Osteoblast (primary cell): ENCODE results near the gene GYG2. TPM values are rescaled to one million over a fixed set of nuclear protein-coding genes. Genes with fewer than 3 reads are reported as not detected.
A peak's percentile ranks its signal among the peaks of the same experiment; 100 is the strongest.
"Not testable (repeated sequence)": the region's sequence is repeated elsewhere in the genome, so short reads cannot be mapped to it uniquely, and the experiment has no call there.

ENCODE experiments used
- DNase-seq: peaks from one replicate; pipeline ENCODE4 v3.0.0; 2011; ENCODE audit warnings: low spot score, mixed read lengths; ENCODE audit not compliant: insufficient read length; ENCODE audit errors: missing footprints
- H2AFZ ChIP-seq: 2 replicates; pipeline ENCODE4 v1.6.0; 2011; ENCODE audit warnings: mild to moderate bottlenecking, low read length
- H3K27ac ChIP-seq: 2 replicates; pipeline ENCODE4 v1.5.1; 2011; ENCODE audit warnings: mild to moderate bottlenecking, low read depth, low read length, moderate library complexity
- H3K27me3 ChIP-seq: 2 replicates; pipeline ENCODE4 v1.6.0; 2012; ENCODE audit warnings: mild to moderate bottlenecking, control low read depth, inconsistent platforms, low read length, moderate library complexity; ENCODE audit not compliant: insufficient read depth
- H3K36me3 ChIP-seq: 2 replicates; pipeline ENCODE4 v1.5.1; 2011; ENCODE audit warnings: mild to moderate bottlenecking, low read length, control low read depth, moderate library complexity; ENCODE audit not compliant: insufficient read depth
- H3K4me1 ChIP-seq: 2 replicates; pipeline ENCODE4 v1.5.1; 2011; ENCODE audit warnings: mild to moderate bottlenecking, low read length, control low read depth, moderate library complexity; ENCODE audit not compliant: insufficient read depth
- H3K4me2 ChIP-seq: 2 replicates; pipeline ENCODE4 v1.6.0; 2011; ENCODE audit warnings: mild to moderate bottlenecking, low read length; ENCODE audit not compliant: insufficient read depth
- H3K4me3 ChIP-seq: fragments of 200-600 bp; sonication (generic); 3 replicates; pipeline ENCODE4 v1.5.1; 2012; ENCODE audit warnings: mild to moderate bottlenecking, low read length, inconsistent platforms; ENCODE audit not compliant: insufficient read depth
- H3K79me2 ChIP-seq: 2 replicates; pipeline ENCODE4 v1.6.0; 2012; ENCODE audit warnings: mild to moderate bottlenecking, low read length, control low read depth, inconsistent platforms; ENCODE audit not compliant: insufficient read depth
- H3K9me3 ChIP-seq: 2 replicates; pipeline ENCODE4 v1.5.1; 2011; ENCODE audit warnings: low read depth, low read length, control low read depth
- H4K20me1 ChIP-seq: 2 replicates; pipeline ENCODE4 v1.6.0; 2012; ENCODE audit warnings: mild to moderate bottlenecking, low read length, control low read depth; ENCODE audit not compliant: insufficient read depth
- CTCF ChIP-seq: IDR thresholded peaks from 2 replicates; pipeline ENCODE4 v1.5.1; 2011; ENCODE audit warnings: mild to moderate bottlenecking, low read depth, low read length, moderate library complexity; ENCODE audit errors: extremely low read depth
- total RNA-seq: library from RNA; depleted of rRNA; stranded (reverse); fragments of >200 nt; gene quantifications from 2 replicates; pipeline ENCODE4 v1.2.3, GENCODE V29; 2012

GYG2 gene
- total RNA-seq, 1 donor = 6.2 TPM

GRCh38 chrX:2811271-2811670 is 17.5 kb upstream of the GYG2 start:
- no peak overlapping the region for H3K4me3 ChIP-seq
- no peaks in the 10 kb centered on the region for H4K20me1 ChIP-seq
- H2AFZ ChIP-seq = no peak overlapping the region
- H3K36me3 ChIP-seq = no peaks in the 10 kb centered on the region
- TF ChIP-seq CTCF = no peak
- peaks cover 22% of the 10 kb centered on the region for H3K27me3 ChIP-seq
- H3K4me2 ChIP-seq = peak overlapping the region; percentile 71
- peaks cover 15% of the 10 kb centered on the region for H3K4me1 ChIP-seq
- no peaks in the 10 kb centered on the region for H3K79me2 ChIP-seq
- DNase-seq = no peak
- H3K27ac ChIP-seq = peak overlapping the region; percentile 77
- no peaks in the 10 kb centered on the region for H3K9me3 ChIP-seq

GRCh38 chrX:2812161-2812907 is 16.4 kb upstream of the GYG2 start:
- not testable (repeated sequence) for DNase-seq, H3K9me3 ChIP-seq, H3K79me2 ChIP-seq, H3K36me3 ChIP-seq, H4K20me1 ChIP-seq
- Histone ChIP-seq H3K27ac (peak overlapping the region; percentile 77), H3K4me1 (peaks cover 15% of the 10 kb centered on the region), H2AFZ (peak overlapping the region; percentile 90), H3K4me3 (peak overlapping the region; percentile 53), H3K27me3 (peaks cover 23% of the 10 kb centered on the region), H3K4me2 (peak overlapping the region; percentile 80)
- TF ChIP-seq CTCF = peak; percentile 60

GRCh38 chrX:2817036-2817435 is 11.7 kb upstream of the GYG2 start:
- H3K27ac ChIP-seq = no peak overlapping the region

More at GRCh38 chrX:2817036-2817435, 11.7 kb upstream of the GYG2 start:
- H3K9me3 ChIP-seq = no peaks in the 10 kb centered on the region
- H3K4me2 ChIP-seq = no peak overlapping the region
- no peak overlapping the region for H3K4me3 ChIP-seq
- no peak overlapping the region for H2AFZ ChIP-seq
- no peaks in the 10 kb centered on the region for H3K79me2 ChIP-seq
- peaks cover 5% of the 10 kb centered on the region for H3K4me1 ChIP-seq
- no peaks in the 10 kb centered on the region for H4K20me1 ChIP-seq
- H3K27me3 ChIP-seq = peaks cover 15% of the 10 kb centered on the region
- no peak for DNase-seq
- no peak for TF ChIP-seq CTCF
- no peaks in the 10 kb centered on the region for H3K36me3 ChIP-seq
